Activated CD4-positive, alpha-beta memory T cell treated with anti-CD3 and anti-CD28 coated beads, Interleukin-2, amount 10 ng/mL, durations not matched to agents 7 days and 5 days (primary cell): ENCODE results near the gene PBRM1. TPM values are rescaled to one million over a fixed set of nuclear protein-coding genes. Genes with fewer than 3 reads are reported as not detected.

Experiments
- CTCF ChIA-PET: fragments of 350-600 bp; sonication (Branson Sonifier 250); formaldehyde crosslinking; loops from one replicate; lab custom pipeline; 2021; ENCODE audit warnings: antibody characterized with exemption, inconsistent platforms; lab: Charles Lee
- POLR2A ChIA-PET: fragments of 350-600 bp; sonication (Branson Sonifier 250); formaldehyde crosslinking; loops from one replicate; lab custom pipeline; 2021; ENCODE audit warnings: antibody characterized with exemption; lab: Charles Lee
- DNase-seq: peaks from one replicate; pipeline ENCODE4 v3.0.0-alpha.2; 2020
- H3K27ac Mint-ChIP-seq: one replicate; pipeline ENCODE4 v1.8.0; 2021; ENCODE audit warnings: mild to moderate bottlenecking, mixed read lengths
- H3K27me3 Mint-ChIP-seq: one replicate; pipeline ENCODE4 v1.8.0; 2021; ENCODE audit warnings: mixed read lengths
- H3K36me3 Mint-ChIP-seq: one replicate; pipeline ENCODE4 v1.8.0; 2021; ENCODE audit warnings: low read depth, mixed read lengths
- H3K4me1 Mint-ChIP-seq: one replicate; pipeline ENCODE4 v1.8.0; 2021; ENCODE audit warnings: mixed read lengths
- H3K4me3 Mint-ChIP-seq: one replicate; pipeline ENCODE4 v1.8.0; 2021; ENCODE audit warnings: mild to moderate bottlenecking, mixed read lengths
- H3K9me3 Mint-ChIP-seq: one replicate; pipeline ENCODE4 v1.8.0; 2021; ENCODE audit warnings: mixed read lengths
- total RNA-seq, 2 experiments: library from RNA; stranded (reverse); gene quantifications; one replicate each; pipeline ENCODE4 v1.2.3, GENCODE V29; 2021

The PBRM1 gene
- total RNA-seq, 2 experiments from 2014 or later: 69.0 to 70.2 TPM

DNA sequence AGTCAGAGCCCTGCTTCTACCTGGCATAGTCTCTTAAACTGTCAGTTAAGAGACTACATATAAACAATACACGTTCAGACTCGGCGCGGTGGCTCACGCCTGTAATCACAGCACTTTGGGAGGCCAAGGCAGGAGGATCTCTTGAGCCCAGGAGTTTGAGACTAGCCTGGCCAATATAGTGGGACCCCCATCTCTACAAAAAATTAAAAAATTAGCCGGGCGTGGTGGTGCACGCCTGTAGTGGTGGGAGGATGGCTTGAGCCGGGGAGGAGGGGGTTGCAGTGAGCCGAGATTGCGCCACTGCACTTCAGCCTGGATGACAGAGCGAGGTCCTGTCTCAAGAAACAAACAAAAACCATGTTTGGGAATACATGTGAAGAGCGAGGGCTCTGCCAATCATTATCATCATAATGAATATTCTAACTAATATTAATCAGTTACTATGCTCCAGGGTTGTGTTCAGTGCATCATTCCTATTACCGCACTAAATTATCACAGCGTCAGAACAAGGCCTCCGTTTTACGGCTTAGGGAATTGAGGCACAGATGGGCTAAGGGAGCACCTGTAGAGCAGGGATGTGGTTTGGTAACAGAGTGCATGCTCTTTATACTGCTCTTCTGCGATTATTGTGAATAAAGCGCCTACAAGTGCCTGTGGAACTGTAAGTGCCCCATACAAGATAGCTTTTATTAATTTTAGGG, 150.2 kb downstream of the PBRM1 start:
- no peaks in the 10 kb centered on the region for H3K9me3 Mint-ChIP-seq
- no peaks in the 10 kb centered on the region for H3K27me3 Mint-ChIP-seq
- peak overlapping the region; percentile 99 for H3K4me3 Mint-ChIP-seq
- peak overlapping the region; percentile 48 for H3K27ac Mint-ChIP-seq
- POLR2A ChIA-PET: interaction anchor here (0.7 to 1.2 kb wide), 10 partner anchors 9 to 721 kb away, joined by 3 to 4 read pairs (median 3); partner anchors contain the start of genes PBRM1 and TKT
- CTCF ChIA-PET: interaction anchor here (0.8 to 2.1 kb wide), 6 partner anchors 9 to 151 kb away, joined by 3 to 6 read pairs (median 4); partner anchors contain the start of gene SEMA3G
- H3K36me3 Mint-ChIP-seq: peaks cover 24% of the 10 kb centered on the region
- peak; percentile 16 for DNase-seq
- peaks cover 57% of the 10 kb centered on the region for H3K4me1 Mint-ChIP-seq

DNA sequence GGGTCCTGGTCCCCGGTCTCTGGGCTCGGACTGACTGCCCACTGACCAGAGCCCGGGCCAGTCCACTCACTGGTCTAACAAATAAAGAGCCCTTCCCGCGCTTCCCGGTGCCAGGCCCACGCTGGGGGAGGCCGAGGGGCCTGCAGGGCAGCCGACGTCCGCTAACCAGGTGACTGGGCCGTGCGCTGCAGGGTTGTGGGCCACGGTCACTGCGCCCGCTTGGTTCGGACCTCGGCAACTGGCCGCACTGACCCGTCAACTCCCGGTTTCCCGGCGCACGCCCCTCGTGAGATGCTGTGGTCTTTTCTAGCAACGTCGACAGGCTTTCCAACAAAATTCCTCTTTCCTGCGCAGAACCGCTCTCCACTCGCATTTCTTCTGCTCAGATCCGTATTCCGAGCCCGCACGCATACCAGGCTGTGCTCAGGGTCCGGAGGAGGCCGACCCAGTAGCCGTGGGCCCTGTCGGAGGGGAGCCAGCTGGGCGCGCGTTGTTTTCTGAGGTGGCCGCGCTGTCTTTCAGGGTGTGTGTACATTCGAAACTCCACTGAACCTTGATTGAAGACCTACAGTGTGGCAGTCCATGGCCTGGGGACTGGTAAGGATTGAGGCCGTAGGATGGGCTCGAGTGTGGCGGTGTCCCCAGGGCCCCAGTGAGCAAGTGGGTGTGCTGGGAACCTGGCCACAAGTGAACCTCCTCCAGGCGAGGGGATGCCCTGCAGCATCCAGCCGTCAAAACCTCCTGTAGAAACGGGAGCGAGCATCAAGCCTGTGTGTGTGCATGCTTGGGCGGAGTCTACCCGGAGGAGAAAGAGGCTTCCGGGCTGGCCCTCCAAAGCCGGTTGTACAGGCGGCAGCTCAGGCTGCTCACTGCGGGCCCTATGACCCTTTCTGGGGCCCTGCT, 151.2 kb downstream of the PBRM1 start:
- ChIA-PET POLR2A (no interaction called here), CTCF (no interaction called here)
- peak; percentile 16 for DNase-seq
- Mint-ChIP-seq H3K4me1 (peaks cover 48% of the 10 kb centered on the region), H3K27me3 (no peaks in the 10 kb centered on the region), H3K27ac (no peak overlapping the region), H3K36me3 (peaks cover 22% of the 10 kb centered on the region), H3K9me3 (no peaks in the 10 kb centered on the region), H3K4me3 (peak overlapping the region; percentile 69)

DNA sequence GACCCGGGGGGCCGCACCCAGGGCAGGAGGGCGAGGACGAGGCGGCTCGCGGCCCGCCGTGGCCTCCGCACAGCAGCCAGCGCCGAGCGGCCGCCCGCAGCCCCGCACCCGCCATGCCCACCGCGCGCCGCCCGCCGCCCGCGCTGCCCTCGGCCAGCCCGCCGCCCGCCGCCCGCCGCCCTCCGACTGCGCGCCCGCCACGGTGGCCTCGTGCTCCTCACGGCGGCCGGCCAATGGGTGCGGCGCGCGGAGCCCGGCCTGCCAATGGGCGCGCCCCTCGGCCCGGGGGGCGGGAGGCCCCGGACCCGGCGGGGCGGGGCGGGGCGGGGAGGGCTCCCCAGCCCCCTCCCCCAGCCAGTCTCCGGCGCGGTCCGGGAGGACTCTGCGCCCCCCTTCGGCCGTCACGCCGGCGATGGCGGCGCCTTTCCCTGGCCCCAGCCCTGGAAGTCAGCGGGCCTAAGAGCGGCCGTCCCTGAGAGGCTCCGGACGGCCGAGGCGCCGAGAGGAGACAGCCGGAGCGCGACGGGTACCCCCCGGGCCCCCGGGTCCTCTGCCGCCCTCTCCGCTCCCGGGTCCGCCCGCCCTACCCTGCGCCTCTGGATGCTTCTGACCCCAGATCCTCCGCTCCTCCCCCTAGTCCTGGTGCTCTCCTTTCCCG, 152.0 kb downstream of the PBRM1 start, which contains the start of gene NT5DC2:
Gene NT5DC2 (minus strand): TSS at position 235 of the 658 bp plus-strand sequence. CDS start 120 bp downstream, at position 115.
- DNase-seq: peak; percentile 76
- peak within 1 kb of the TSS; percentile 62 for H3K27ac Mint-ChIP-seq
- peaks cover 41% of the 10 kb centered on the region for H3K4me1 Mint-ChIP-seq
- H3K9me3 Mint-ChIP-seq: no peaks in the 10 kb centered on the region
- ChIA-PET POLR2A (no interaction called here), CTCF (no interaction called here)
- peaks cover 15% of the 10 kb centered on the region for H3K36me3 Mint-ChIP-seq
- H3K4me3 Mint-ChIP-seq: peak within 1 kb of the TSS; percentile 76
- no peaks in the 10 kb centered on the region for H3K27me3 Mint-ChIP-seq

DNA sequence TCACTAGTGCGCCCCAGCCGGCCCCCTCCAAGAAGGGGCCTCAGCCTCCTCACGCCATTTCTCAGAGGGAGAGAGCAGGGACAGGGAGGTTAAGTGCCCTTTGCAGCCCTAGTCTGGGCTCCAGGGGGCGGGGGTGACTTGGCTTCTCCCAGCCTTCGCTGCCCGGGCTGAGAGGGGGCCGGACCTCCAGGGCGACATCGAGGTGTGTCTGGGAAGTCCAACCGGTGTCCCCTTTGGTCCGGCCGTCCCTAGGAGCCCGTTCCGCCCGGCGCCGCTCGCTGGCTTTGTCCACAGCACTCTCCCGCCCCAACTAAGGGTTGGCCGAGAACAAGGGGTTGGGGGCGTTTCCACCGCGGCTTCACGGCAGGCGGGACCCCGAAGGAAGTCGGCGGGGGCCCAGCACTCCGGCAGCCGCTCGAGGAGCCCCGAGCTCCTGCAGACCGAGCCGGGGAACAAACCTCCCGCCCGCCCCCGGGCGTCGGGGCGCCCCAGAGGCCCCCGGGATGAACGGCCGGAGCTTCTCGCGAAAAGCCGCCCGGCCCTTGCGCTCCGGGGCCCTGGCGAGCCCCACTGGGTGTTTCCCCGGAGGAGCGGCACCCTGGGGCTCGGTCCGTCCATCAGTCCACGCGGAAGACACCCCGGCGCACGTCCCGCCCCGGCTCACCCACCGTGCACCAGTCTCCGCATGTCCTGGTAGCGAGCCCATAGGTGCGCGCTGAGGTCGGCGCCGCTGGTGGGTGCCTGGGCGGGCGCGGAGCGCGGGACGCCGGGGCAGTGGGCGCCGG, 152.7 kb downstream of the PBRM1 start:
- H3K36me3 Mint-ChIP-seq: peaks cover 10% of the 10 kb centered on the region
- H3K27ac Mint-ChIP-seq: peak overlapping the region; percentile 62
- H3K4me1 Mint-ChIP-seq: peaks cover 35% of the 10 kb centered on the region
- no peaks in the 10 kb centered on the region for H3K27me3 Mint-ChIP-seq
- DNase-seq: peak; percentile 42
- CTCF ChIA-PET: no interaction called here
- POLR2A ChIA-PET: interaction anchor here (1.2 kb wide), 1 partner anchor 76 kb away, joined by 4 read pairs; no protein-coding TSS in a partner anchor
- peak overlapping the region; percentile 76 for H3K4me3 Mint-ChIP-seq
- H3K9me3 Mint-ChIP-seq: no peaks in the 10 kb centered on the region

DNA sequence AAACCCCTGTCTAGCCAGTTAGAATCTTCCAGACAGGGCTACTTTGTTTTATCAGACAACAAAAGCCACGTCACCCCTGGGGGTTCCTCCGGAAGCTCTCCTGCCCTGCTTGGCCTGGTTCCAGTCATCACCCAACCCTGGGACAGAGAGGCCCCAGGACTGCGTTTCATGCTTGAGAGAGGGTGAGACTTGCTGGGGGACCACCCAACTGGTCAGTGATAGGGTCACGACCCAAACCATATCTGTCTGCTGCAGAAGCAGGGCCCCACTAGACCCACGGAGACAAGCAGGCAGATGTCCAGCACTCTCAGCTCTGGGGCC, 153.2 kb downstream of the PBRM1 start:
- Mint-ChIP-seq H3K4me3 (peak overlapping the region; percentile 76), H3K27me3 (no peaks in the 10 kb centered on the region), H3K9me3 (no peaks in the 10 kb centered on the region), H3K36me3 (peaks cover 5% of the 10 kb centered on the region), H3K27ac (peak overlapping the region; percentile 62), H3K4me1 (peaks cover 30% of the 10 kb centered on the region)
- CTCF ChIA-PET: no interaction called here
- POLR2A ChIA-PET: interaction anchor here (1.2 kb wide), 1 partner anchor 75 kb away, joined by 4 read pairs; no protein-coding TSS in a partner anchor
- peak; percentile 53 for DNase-seq

DNA sequence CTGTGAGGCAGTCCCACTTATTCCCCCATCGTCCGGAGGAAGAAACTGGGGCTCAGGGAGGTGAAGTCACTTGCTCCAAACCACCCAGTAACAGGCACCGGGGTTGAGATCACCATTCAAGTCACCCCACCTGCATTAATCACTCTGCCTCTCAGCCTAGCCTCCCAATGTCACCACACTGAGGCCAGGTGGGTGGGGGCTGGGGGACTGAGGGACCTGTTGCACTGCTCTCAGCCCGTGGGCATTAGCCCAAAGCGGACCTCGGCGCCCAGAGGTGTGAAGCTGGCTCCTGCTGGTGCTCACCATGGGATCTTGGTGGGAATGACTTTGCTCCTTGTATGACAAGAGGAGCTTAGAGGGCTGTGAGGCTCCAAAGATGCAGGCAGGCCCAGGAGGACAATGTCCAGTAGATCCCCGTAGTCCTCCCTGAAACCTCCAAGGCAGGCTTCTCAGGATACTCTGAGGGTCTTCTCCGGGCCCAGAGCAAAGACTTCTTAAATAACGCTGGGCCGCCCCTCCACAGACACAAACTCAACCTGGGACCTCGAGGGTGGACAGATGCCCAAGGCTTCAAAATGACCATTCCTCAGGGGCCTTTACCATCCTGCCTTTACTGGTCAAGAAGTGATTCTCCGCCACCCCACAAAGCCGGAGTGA, 153.7 kb downstream of the PBRM1 start:
- Mint-ChIP-seq H3K9me3 (no peaks in the 10 kb centered on the region), H3K27ac (no peak overlapping the region), H3K4me1 (peaks cover 27% of the 10 kb centered on the region), H3K27me3 (no peaks in the 10 kb centered on the region), H3K36me3 (peaks cover 3% of the 10 kb centered on the region), H3K4me3 (peak overlapping the region; percentile 76)
- POLR2A ChIA-PET: interaction anchor here (1.2 kb wide), 1 partner anchor 75 kb away, joined by 4 read pairs; no protein-coding TSS in a partner anchor
- CTCF ChIA-PET: no interaction called here
- no peak for DNase-seq

DNA sequence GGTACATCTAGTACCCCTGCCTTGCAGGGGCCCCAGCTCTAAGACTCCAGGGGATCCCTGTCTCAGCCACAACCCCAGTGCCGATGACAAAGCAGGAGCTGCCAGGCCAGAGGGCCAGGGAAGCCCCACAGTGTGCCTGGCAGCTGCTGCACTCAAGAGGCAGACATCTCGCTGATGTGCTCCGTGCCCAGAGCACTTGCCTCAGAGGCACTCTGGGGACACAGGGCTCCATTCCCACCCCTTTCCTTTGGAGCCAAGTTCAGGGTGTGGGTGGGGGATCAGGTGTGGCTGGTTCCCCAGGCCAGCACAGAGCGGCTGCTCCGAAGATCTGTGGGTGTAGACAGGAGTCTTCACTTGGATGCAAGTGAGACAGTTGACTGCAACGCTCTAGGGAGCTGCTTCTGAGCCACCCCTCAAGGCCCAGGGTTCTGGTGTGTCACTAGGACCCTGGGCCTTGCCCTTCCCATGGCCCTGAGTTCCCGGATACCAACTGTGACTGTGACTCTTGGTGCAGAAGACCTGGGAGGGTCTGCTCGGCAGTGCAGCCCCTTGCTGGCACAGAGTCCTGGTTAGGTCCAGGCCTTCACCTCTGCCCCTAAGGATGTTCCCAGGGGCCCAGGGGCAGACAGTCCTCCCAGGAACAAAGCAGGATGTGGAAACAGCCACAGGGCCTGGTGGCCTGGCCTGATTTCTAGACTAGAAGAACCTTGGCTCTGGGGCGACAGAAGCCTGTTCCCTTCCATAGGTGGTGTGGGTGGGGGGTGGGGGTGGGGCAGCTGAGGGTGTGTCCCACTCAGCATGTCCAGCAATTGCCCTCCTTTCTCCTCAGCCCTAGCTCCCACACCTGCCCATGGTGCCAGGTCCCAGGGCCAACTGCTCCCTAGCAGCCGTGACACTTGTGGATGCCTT, 154.5 kb downstream of the PBRM1 start:
- no peak overlapping the region for H3K27ac Mint-ChIP-seq
- no peak for DNase-seq
- ChIA-PET CTCF (no interaction called here), POLR2A (no interaction called here)
- no peaks in the 10 kb centered on the region for H3K36me3 Mint-ChIP-seq
- no peaks in the 10 kb centered on the region for H3K27me3 Mint-ChIP-seq
- H3K4me1 Mint-ChIP-seq: peaks cover 25% of the 10 kb centered on the region
- no peaks in the 10 kb centered on the region for H3K9me3 Mint-ChIP-seq
- no peak overlapping the region for H3K4me3 Mint-ChIP-seq

DNA sequence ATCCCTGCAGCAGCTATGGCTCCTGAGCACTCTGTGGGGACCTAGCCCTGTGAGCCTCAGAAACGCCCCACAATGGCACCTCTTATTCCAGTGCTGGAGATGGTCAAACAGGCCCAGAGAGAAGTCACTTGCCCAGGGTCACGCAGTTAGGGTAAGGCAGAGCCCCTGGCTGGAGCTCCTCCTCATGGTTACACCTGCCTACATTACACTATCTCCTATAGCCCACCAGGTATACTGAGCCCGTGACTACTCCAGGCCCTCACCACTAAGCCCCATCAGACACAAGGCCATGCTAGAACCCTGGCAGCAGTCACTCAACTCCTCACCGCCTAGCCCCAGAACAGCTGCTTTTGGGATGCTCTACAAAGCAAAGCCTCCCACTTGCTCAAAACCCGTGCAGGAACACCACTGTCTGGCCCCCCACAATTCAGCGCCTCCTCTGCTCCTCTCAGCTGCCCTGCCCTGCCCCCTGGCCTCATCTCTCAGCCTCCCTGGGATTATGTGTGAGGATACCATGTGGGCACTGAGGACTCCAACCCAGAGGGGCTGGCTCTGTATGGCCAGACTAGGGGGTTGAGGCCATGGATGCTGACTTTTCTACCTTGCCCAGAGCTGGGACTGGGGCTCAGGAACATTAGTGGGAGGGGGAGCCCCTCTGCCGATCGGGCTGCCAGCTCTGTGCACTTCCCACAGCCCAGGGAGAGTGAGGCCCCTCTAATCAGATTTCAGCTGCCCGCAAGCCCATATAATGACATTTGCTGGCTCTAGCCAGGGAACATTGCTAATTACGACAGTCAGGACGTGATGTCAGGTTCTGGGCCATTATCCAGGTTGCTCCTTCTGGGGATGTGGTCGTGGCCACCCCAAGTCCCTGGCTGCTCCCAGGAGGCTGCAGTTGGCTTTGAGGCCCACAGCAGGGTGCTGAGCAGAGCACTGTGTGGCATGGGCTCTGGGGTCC, 156.1 kb downstream of the PBRM1 start:
- Mint-ChIP-seq H3K27me3 (no peaks in the 10 kb centered on the region), H3K4me1 (peaks cover 12% of the 10 kb centered on the region), H3K9me3 (no peaks in the 10 kb centered on the region), H3K36me3 (no peaks in the 10 kb centered on the region), H3K27ac (no peak overlapping the region), H3K4me3 (no peak overlapping the region)
- ChIA-PET CTCF (no interaction called here), POLR2A (no interaction called here)
- DNase-seq: no peak

DNA sequence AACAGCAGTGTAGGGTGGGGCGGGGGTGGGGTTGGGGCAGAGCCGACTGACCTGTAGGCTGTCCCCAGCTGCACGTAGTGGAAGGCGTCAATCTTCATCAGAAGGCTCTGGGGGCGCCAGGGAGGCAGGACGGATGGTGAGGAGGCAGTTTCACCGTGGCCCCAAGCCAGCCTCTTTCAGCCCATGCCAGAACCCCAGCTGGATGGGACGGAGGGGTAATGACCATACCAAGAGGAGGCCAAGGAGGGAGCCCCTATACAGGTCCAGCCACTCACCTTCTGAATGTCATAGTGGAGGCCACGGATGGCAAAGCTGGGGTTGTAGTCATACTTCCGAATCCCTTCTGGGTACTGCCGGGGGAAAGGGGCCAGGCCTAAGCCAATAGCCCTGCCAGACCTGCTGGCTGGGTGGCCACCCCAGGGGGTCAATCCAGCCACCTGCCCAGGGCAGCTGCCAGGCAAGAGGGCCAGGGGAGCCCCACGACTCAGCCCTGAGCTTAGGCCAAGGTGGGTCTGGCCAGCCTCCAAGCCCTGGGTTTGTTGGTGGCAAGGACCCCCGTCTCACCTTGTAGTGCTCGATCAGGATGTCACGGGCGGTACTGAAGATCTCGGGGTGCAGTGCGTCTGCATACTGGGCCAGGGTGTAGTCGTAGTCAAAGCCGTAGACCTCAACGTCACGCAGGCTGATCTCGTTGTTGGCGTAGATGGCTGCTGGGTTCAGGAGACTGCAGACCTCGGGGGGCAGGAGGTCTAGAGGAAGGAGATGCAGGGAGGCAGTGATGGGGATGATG, 156.9 kb downstream of the PBRM1 start:
- Mint-ChIP-seq H3K36me3 (no peaks in the 10 kb centered on the region), H3K4me3 (no peak overlapping the region), H3K27ac (no peak overlapping the region), H3K27me3 (no peaks in the 10 kb centered on the region), H3K4me1 (peaks cover 10% of the 10 kb centered on the region), H3K9me3 (no peaks in the 10 kb centered on the region)
- no peak for DNase-seq
- CTCF ChIA-PET: no interaction called here
- POLR2A ChIA-PET: no interaction called here
